Measurements from ENCODE around the gene FAM187B.

FAM187B gene

GRCh38 chr19:35228177-35228930, at the start of gene FAM187B:
Gene FAM187B (minus strand): TSS chr19:35228739. CDS start chr19:35228680, 59 bp downstream.
- DNase-seq, result no peak

GRCh38 chr19:35276706-35277281, 48.3 kb upstream of the FAM187B start:
- DNase-seq, result no peak

GRCh38 chr19:35274323-35274722, 45.8 kb upstream of the FAM187B start:
- DNase-seq, result no peak

- no peak for DNase-seq
These were observed 45.2 kb upstream of the FAM187B start for GRCh38 chr19:35273686-35274259.

GRCh38 chr19:35272954-35273649, 44.6 kb upstream of the FAM187B start:
- no peak for DNase-seq

GRCh38 chr19:35272122-35272719, 43.7 kb upstream of the FAM187B start:
- DNase-seq, result no peak

- no peak for DNase-seq
These were observed 43.0 kb upstream of the FAM187B start for GRCh38 chr19:35271546-35271945.

GRCh38 chr19:35270381-35270811, 41.9 kb upstream of the FAM187B start:
- DNase-seq, result no peak

- peak; percentile 74 for DNase-seq
These were observed 41.0 kb upstream of the FAM187B start for GRCh38 chr19:35269438-35270117.

GRCh38 chr19:35268536-35269437, 40.2 kb upstream of the FAM187B start, which contains the start of gene USF2:
Gene USF2 (plus strand): TSS chr19:35268962. CDS start chr19:35269102, 140 bp downstream.
- DNase-seq, result peak; percentile 55

GRCh38 chr19:35267818-35268535, 39.4 kb upstream of the FAM187B start:
- DNase-seq, result peak; percentile 56

GRCh38 chr19:35267353-35267817, 38.8 kb upstream of the FAM187B start:
- peak; percentile 26 for DNase-seq

GRCh38 chr19:35266520-35267352, 38.2 kb upstream of the FAM187B start:
- DNase-seq, result peak; percentile 26

- no peak for DNase-seq
These were observed 37.5 kb upstream of the FAM187B start for GRCh38 chr19:35265900-35266519.

GRCh38 chr19:35265126-35265899, 36.8 kb upstream of the FAM187B start:
- no peak for DNase-seq

GRCh38 chr19:35264268-35265125, 36.0 kb upstream of the FAM187B start:
- DNase-seq, result no peak

GRCh38 chr19:35262101-35262761, 33.7 kb upstream of the FAM187B start:
- DNase-seq, result no peak

Data from stimulated activated naive CD4-positive, alpha-beta T cell treated with Interleukin-2 at 50 U/mL for 16 hours (primary cell).